Measurements from ENCODE around the gene MED29.

MED29 gene, protein sequence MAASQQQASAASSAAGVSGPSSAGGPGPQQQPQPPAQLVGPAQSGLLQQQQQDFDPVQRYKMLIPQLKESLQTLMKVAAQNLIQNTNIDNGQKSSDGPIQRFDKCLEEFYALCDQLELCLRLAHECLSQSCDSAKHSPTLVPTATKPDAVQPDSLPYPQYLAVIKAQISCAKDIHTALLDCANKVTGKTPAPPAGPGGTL

DNA sequence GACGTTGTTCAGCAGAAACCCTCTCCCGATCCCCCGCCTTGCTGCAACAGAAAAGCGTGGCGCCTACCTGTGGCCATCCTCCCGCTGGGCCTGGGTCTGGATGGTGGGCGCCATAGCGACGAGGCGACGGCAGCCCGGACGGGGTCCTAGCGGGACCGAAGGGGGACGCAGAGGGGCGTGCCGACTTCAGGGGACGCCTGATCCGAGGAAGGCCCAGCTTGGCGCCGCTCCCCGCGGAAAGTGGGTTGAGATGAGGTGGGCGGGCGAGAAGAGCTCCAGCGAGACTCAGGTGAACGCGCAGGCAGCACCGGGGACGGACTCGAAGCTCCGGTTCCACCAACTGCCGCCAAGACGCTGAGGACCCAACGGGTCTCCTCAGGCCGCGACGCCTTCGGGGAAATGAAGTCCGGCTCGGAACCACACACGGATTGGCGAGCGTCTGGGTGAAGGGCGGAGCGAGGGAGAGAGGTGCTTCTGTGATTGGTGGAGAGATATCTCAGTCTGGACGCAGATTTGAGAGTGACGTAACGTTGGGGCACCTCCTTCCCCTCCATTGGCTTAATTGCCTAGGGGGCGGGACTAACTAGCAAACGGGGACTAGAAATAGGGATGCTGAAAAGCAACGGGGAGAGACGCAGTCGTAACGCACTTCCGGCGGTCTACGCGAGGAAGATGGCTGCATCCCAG is at the start of gene MED29, which contains the start of gene PAF1:
MED29 (plus strand) TSS at position 628 of the 687 bp plus-strand sequence; CDS start at position 673, 45 bp downstream.
PAF1 (minus strand) TSS at position 356 of the 687 bp plus-strand sequence; CDS start at position 114, 242 bp downstream.
- 0 out of 2 replicates have a peak, but pooled peaks have one; percentile 19 for TF ChIP-seq CTCF (IDR thresholded peaks at IDR 0.05; ENCODE audit: control insufficient read depth, extremely low read depth, insufficient read depth)
- peak within 1 kb of the TSS; percentile 98 for H3K4me3 ChIP-seq (ENCODE audit: low read depth, low read length)
- DNase-seq (ENCODE audit: low read depth): peak; percentile 99

- TF ChIP-seq CTCF (IDR thresholded peaks at IDR 0.05; ENCODE audit: control insufficient read depth, extremely low read depth, insufficient read depth): peak; percentile 85
- peak; percentile 88 for DNase-seq (ENCODE audit: low read depth)
- peak within 1 kb of the TSS; percentile 86 for H3K4me3 ChIP-seq (ENCODE audit: low read depth, low read length)
These were observed 49.2 kb upstream of the MED29 start, which contains the start of gene SAMD4B for GRCh38 chr19:39341719-39342604. Gene SAMD4B, plus strand, starts transcription at chr19:39342421. Its CDS starts 14,473 bp downstream, at chr19:39356894.

DNA sequence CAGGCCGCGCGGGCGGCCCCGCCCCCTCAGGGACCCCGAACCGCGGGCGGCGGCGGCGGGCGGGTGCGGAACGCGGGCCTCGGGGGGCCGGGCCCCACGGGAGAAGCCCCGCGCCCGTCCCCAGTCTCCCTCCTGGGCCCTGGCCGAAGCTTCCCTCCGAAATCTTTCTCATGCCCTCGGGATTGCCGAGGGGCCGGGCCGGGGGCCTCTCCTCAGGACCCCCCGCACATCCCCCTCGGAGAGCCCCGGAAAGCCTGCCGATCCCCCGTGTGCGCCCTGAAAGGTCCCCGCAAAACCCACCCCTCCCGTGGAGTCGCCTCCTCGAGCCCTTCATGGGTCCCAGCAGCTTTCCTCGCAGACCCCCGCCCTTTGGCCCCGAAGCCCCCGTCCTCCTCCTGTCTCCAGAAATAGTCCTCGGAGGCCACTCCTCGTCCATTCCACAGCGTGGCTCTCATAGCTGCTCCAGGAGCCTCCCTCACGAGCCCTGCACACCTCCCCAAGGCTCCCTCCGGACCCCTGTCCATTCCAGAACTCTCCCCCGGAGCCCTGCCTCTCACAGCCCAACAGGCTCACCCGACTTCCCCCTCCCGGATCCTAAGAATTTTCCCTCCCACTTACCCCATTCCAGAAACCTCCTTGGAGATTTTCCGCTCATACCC is 48.4 kb upstream of the MED29 start:
- H3K4me3 ChIP-seq (ENCODE audit: low read depth, low read length): peak overlapping the region; percentile 86
- no peak for DNase-seq (ENCODE audit: low read depth)
- TF ChIP-seq CTCF (IDR thresholded peaks at IDR 0.05; ENCODE audit: control insufficient read depth, extremely low read depth, insufficient read depth): no peak

GRCh38 chr19:39345956-39346355 is 45.2 kb upstream of the MED29 start:
- DNase-seq (ENCODE audit: low read depth): no peak
- no peak for TF ChIP-seq CTCF (IDR thresholded peaks at IDR 0.05; ENCODE audit: control insufficient read depth, extremely low read depth, insufficient read depth)
- H3K4me3 ChIP-seq (ENCODE audit: low read depth, low read length): no peak overlapping the region

DNA sequence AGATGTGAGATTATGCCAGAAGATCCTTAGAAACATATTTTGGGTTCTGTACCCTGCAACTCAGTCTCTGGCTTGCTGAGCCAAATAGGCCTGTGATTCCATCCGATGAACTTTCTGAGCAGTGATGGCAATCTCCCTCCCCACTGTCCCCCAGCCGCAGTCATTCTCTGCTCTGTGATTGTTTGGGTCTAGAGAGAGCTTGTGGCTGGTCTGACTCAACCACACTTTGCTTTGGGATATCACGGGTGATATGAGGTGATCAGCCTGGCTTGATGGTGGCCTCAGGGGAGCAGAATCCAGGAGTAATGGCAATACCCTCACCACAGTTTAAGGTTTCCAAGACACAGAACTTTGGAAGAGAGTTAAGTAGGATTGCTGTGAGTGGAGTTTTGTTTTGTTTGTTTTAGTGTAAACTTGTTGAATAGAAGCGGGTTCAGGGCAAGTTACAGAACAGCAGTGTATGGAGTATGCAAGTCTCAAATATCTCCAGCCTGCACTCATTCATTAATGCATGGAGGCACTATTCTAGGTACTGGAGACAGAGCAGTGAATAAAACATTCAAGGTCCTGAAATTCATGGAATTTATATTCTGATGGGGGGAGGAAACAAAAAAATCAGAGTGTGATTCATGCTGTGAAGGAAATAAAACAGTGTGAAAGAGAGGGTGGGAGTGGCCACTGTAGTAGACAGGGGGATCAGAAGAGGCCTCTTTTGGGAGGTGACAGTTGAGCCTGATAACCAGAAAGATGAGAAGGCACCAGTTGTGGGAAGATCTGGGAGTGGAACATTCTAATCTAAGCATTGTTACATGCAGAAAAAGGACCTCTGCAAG is 43.6 kb upstream of the MED29 start:
- no peak overlapping the region for H3K4me3 ChIP-seq (ENCODE audit: low read depth, low read length)
- no peak for TF ChIP-seq CTCF (IDR thresholded peaks at IDR 0.05; ENCODE audit: control insufficient read depth, extremely low read depth, insufficient read depth)
- no peak for DNase-seq (ENCODE audit: low read depth)

Data from LNCaP clone FGC (cell line).